ENCODE results near the gene ROM1.

- TF ChIP-seq EZH2 (IDR thresholded peaks at IDR 0.05) = no peak
- no peak for TF ChIP-seq POLR2AphosphoS5 (IDR thresholded peaks at IDR 0.05; ENCODE audit: borderline replicate concordance, low read depth, low read length)
- no peak for TF ChIP-seq FOXP2 (optimal IDR thresholded peaks at IDR 0.05; ENCODE audit: control extremely low read depth, extremely low read length, insufficient read depth)
These were observed 37.2 kb upstream of the ROM1 start for GRCh38 chr11:62575837-62576236.
